HCT116 (cell line): ENCODE data around the gene GPNMB. TPM values are rescaled to one million over a fixed set of nuclear protein-coding genes. Genes with fewer than 3 reads are reported as not detected.

Source experiments
- ATAC-seq: fragments of 200-7000 bp; cut with Tn5 transposase; 2 replicates; pipeline ENCODE4 v1.9.1; 2020; ENCODE audit warnings: mild to moderate bottlenecking, moderate library complexity
- BruUV-seq: library from RNA; stranded (reverse); fragments of 400-500 nt; replicated peaks from 2 replicates; lab custom pipeline; 2021; lab: Mats Ljungman, UMichigan
- CTCF ChIA-PET: fragments of 300-600 bp; sonication (Branson Sonifier 250); formaldehyde crosslinking; loops from one replicate; lab custom pipeline; 2021; ENCODE audit warnings: antibody characterized with exemption; lab: Charles Lee
- POLR2A ChIA-PET: fragments of 300-600, 350-600 bp; sonication (Branson Sonifier 250); formaldehyde crosslinking; loops from one replicate; lab custom pipeline; 2021; ENCODE audit warnings: antibody characterized with exemption; lab: Charles Lee
- RAD21 ChIA-PET, 2 experiments: fragments of 300-600 bp; sonication (Branson Sonifier 250); formaldehyde crosslinking; loops; one replicate each; lab custom pipeline; 2023; ENCODE audit warnings: low total read pairs in 2 of 2; ENCODE audit not compliant: uncharacterized antibody in 2 of 2, unreplicated experiment in 2 of 2, low non-redundant PET in 1 of 2; lab: Charles Lee
- DNase-seq: peaks from one replicate; pipeline ENCODE4 v3.0.0-alpha.2; 2010; ENCODE audit warnings: low read depth, low spot score
- H2AFZ ChIP-seq: fragments of 200-600 bp; shearing (Covaris generic), sonication (generic); 2 replicates; pipeline ENCODE4 v1.6.1; 2017; ENCODE audit warnings: low read depth, mixed run types, mixed read lengths, antibody characterized with exemption, low read length; ENCODE audit not compliant: poor library complexity, severe bottlenecking
- H3K27ac ChIP-seq: 2 replicates; pipeline ENCODE4 v1.5.1; 2012; ENCODE audit warnings: low read depth, low read length
- H3K27me3 ChIP-seq: fragments of 200-600 bp; sonication (generic); 2 replicates; pipeline ENCODE4 v1.6.1; 2016; ENCODE audit warnings: mixed run types, low read length, mixed read lengths; ENCODE audit not compliant: insufficient read depth
- H3K36me3 ChIP-seq, 2 experiments: fragments of 200-500 bp in 1 of 2; fragments of 200-600 bp in 1 of 2; sonication (Bioruptor generic) in 1 of 2; sonication (generic) in 1 of 2; 2 replicates each; pipeline versions ENCODE4 v1.5.1 to v1.6.1; 2014 to 2016; ENCODE audit warnings: low read length in 2 of 2, inconsistent platforms in 1 of 2, mixed read lengths in 1 of 2, mixed run types in 1 of 2; ENCODE audit not compliant: insufficient read depth in 2 of 2, control insufficient read depth in 1 of 2
- H3K4me1 ChIP-seq, 2 experiments: fragments of 200-600 bp in 1 of 2; sonication (generic) in 1 of 2; 2 replicates each; pipeline versions ENCODE4 v1.5.1 to v1.6.1; 2012 to 2017; ENCODE audit warnings: low read length in 2 of 2, inconsistent platforms in 1 of 2, mild to moderate bottlenecking in 1 of 2, mixed read lengths in 1 of 2, mixed run types in 1 of 2, moderate library complexity in 1 of 2; ENCODE audit not compliant: insufficient read depth in 2 of 2, control insufficient read depth in 1 of 2
- H3K4me2 ChIP-seq: fragments of 200-600 bp; sonication (generic); 2 replicates; pipeline ENCODE4 v1.6.1; 2017; ENCODE audit warnings: mixed run types, low read length, mixed read lengths
- H3K4me3 ChIP-seq, 2 experiments: fragments of 200-600 bp in 1 of 2; sonication (generic) in 1 of 2; replicated peaks in 1 of 2; 2 replicates each; pipeline ENCODE4 v1.5.1; 2011 to 2016; ENCODE audit warnings: low read length in 2 of 2, control low read depth in 1 of 2, low read depth in 1 of 2, mild to moderate bottlenecking in 1 of 2, mixed read lengths in 1 of 2, mixed run types in 1 of 2
- H3K79me2 ChIP-seq: fragments of 200-600 bp; sonication (generic); 2 replicates; pipeline ENCODE4 v1.6.1; 2017; ENCODE audit warnings: mild to moderate bottlenecking, mixed run types, low read length, moderate library complexity, mixed read lengths; ENCODE audit not compliant: insufficient read depth
- H3K9ac ChIP-seq: fragments of 200-600 bp; sonication (generic); 2 replicates; pipeline ENCODE4 v1.6.1; 2016; ENCODE audit warnings: low read length, mixed read lengths
- H3K9me2 ChIP-seq: fragments of 200-600 bp; sonication (generic), shearing (Covaris generic); 2 replicates; pipeline ENCODE4 v1.6.1; 2017; ENCODE audit warnings: mixed run types, mild to moderate bottlenecking, moderate library complexity; ENCODE audit not compliant: insufficient read depth
- H3K9me3 ChIP-seq, 2 experiments: fragments of 200-500 bp in 1 of 2; fragments of 200-600 bp in 1 of 2; sonication (Bioruptor generic) in 1 of 2; sonication (generic) in 1 of 2; 2 replicates each; pipeline ENCODE4 v1.6.1; 2014 to 2017; ENCODE audit warnings: low read length in 2 of 2, mixed read lengths in 2 of 2, inconsistent platforms in 1 of 2, low read depth in 1 of 2, mild to moderate bottlenecking in 1 of 2, mixed run types in 1 of 2, moderate library complexity in 1 of 2; ENCODE audit not compliant: control insufficient read depth in 1 of 2, insufficient read depth in 1 of 2
- H4K20me1 ChIP-seq: fragments of 200-600 bp; sonication (generic), shearing (Covaris generic); 2 replicates; pipeline ENCODE4 v1.6.1; 2017; ENCODE audit warnings: mixed run types, mild to moderate bottlenecking, moderate library complexity; ENCODE audit not compliant: insufficient read depth
- CBX3 ChIP-seq: IDR thresholded peaks from 2 replicates; pipeline ENCODE4 v1.6.1; 2012; ENCODE audit warnings: low read depth
- CTCF ChIP-seq, 3 experiments: fragments of 200-600 bp in 1 of 3; sonication (generic) in 1 of 3; IDR thresholded peaks in 2 of 3; conservative IDR thresholded peaks in 1 of 3; 2 replicates each; pipeline ENCODE4 v1.5.1; 2012 to 2017; ENCODE audit warnings: low read depth in 2 of 3, low read length in 2 of 3, antibody characterized with exemption in 1 of 3, borderline replicate concordance in 1 of 3, control low read depth in 1 of 3, mild to moderate bottlenecking in 1 of 3, mixed read lengths in 1 of 3, mixed run types in 1 of 3, moderate library complexity in 1 of 3; ENCODE audit not compliant: insufficient read depth in 1 of 3
- EGR1 ChIP-seq: IDR thresholded peaks from 2 replicates; pipeline ENCODE4 v1.6.1; 2012; ENCODE audit warnings: low read depth
- EZH2phosphoT487 ChIP-seq: fragments of 200-600 bp; IDR thresholded peaks from 2 replicates; pipeline ENCODE4 v1.6.1; 2018; ENCODE audit warnings: antibody characterized with exemption, borderline replicate concordance
- FOSL1 ChIP-seq: IDR thresholded peaks from 2 replicates; pipeline ENCODE4 v1.6.1; 2012; ENCODE audit warnings: low read depth
- JUND ChIP-seq: IDR thresholded peaks from 2 replicates; pipeline ENCODE4 v1.6.1; 2012
- POLR2A ChIP-seq: IDR thresholded peaks from 2 replicates; pipeline ENCODE4 v1.7.0; 2011; ENCODE audit warnings: borderline replicate concordance; ENCODE audit not compliant: insufficient read depth, insufficient read length; ENCODE audit errors: extremely low read depth
- RAD21 ChIP-seq: IDR thresholded peaks from 2 replicates; pipeline ENCODE4 v1.6.1; 2012; ENCODE audit warnings: low read depth, mild to moderate bottlenecking
- REST ChIP-seq: IDR thresholded peaks from 2 replicates; pipeline ENCODE4 v1.6.1; 2012; ENCODE audit warnings: low read depth
- SIN3A ChIP-seq: IDR thresholded peaks from 2 replicates; pipeline ENCODE4 v1.6.1; 2012; ENCODE audit warnings: low read depth
- SRF ChIP-seq: IDR thresholded peaks from 2 replicates; pipeline ENCODE4 v1.6.1; 2012; ENCODE audit warnings: low read depth
- TCF7L2 ChIP-seq: IDR thresholded peaks from 2 replicates; pipeline ENCODE4 v1.7.0; 2011; ENCODE audit warnings: borderline replicate concordance, inconsistent platforms; ENCODE audit not compliant: insufficient read depth, insufficient read length; ENCODE audit errors: extremely low read depth
- ZBTB33 ChIP-seq: IDR thresholded peaks from 2 replicates; pipeline ENCODE4 v1.6.1; 2011; ENCODE audit warnings: mild to moderate bottlenecking, low read length, moderate library complexity; ENCODE audit not compliant: insufficient replicate concordance; ENCODE audit errors: extremely low read depth
- ZFX ChIP-seq: fragments of 450-650 bp; IDR thresholded peaks from 2 replicates; pipeline ENCODE4 v1.6.1; 2017
- intact Hi-C: fragments of 100-400 bp; cut with micrococcal nuclease; formaldehyde crosslinking; loops from 2 replicates; pipeline ENCODE4 v1.10.0; 2022
- total RNA-seq: library from RNA; stranded (reverse); gene quantifications from one replicate; pipeline ENCODE4 v1.2.1, GENCODE V29; 2021; ENCODE audit not compliant: unreplicated experiment

GPNMB gene
- total RNA-seq, 1 experiment from 2014 or later, result 2.8 TPM

GRCh38 chr7:23200331-23200730 is 46.2 kb upstream of the GPNMB start:
- Histone ChIP-seq H3K4me3 (no peak overlapping the region), H3K9ac (no peak overlapping the region), H4K20me1 (no peaks in the 10 kb centered on the region), H3K27ac (no peak overlapping the region), H3K79me2 (no peaks in the 10 kb centered on the region), H3K9me2 (no peaks in the 10 kb centered on the region), H3K9me3 (no peaks in the 10 kb centered on the region), H3K4me2 (no peak overlapping the region), H3K4me1 (no peaks in the 10 kb centered on the region), H3K36me3 (peaks cover 22 to 25% of the 10 kb centered on the region in 2 experiments; a peak in 3 of 4 replicates), H2AFZ (no peak overlapping the region), H3K27me3 (no peaks in the 10 kb centered on the region)
- CTCF ChIA-PET, result no interaction called here
- ATAC-seq, result no peak
- no peak for DNase-seq
- POLR2A ChIA-PET, result no interaction called here
- RAD21 ChIA-PET, result no interaction called here
- intact Hi-C loops, result no loop called here
- no TSS peak for BruUV-seq
- TF ChIP-seq TCF7L2 (no peak), REST (no peak), JUND (no peak)

GRCh38 chr7:23204241-23204640 is 42.3 kb upstream of the GPNMB start:
- POLR2A ChIA-PET, result no interaction called here
- RAD21 ChIA-PET, result no interaction called here
- H3K9me2 ChIP-seq, result no peaks in the 10 kb centered on the region
- no peak overlapping the region for H3K27ac ChIP-seq
- no peak overlapping the region for H3K4me2 ChIP-seq
- no peaks in the 10 kb centered on the region for H3K9me3 ChIP-seq
- BruUV-seq, result no TSS peak
- DNase-seq, result no peak
- H3K9ac ChIP-seq, result no peak overlapping the region
- no peaks in the 10 kb centered on the region for H3K79me2 ChIP-seq
- no peak overlapping the region for H3K4me3 ChIP-seq
- intact Hi-C loops, result no loop called here
- CTCF ChIA-PET, result no interaction called here
- H4K20me1 ChIP-seq, result no peaks in the 10 kb centered on the region
- H2AFZ ChIP-seq, result no peak overlapping the region
- H3K4me1 ChIP-seq, result no peaks in the 10 kb centered on the region
- H3K27me3 ChIP-seq, result no peaks in the 10 kb centered on the region
- ATAC-seq, result no peak
- H3K36me3 ChIP-seq, result peaks cover 11 to 17% of the 10 kb centered on the region in 2 experiments; a peak in 3 of 4 replicates
- TF ChIP-seq CTCF (IDR thresholded peaks at IDR 0.05 in 2 of 3, conservative IDR thresholded peaks at IDR 0.05 in 1 of 3; ENCODE audit: borderline replicate concordance in 1 of 3, insufficient read depth in 1 of 3, low read depth in 2 of 3, low read length in 2 of 3) (no peak), EGR1 (no peak), SIN3A (no peak), RAD21 (no peak), ZFX (no peak), ZBTB33 (no peak), EZH2phosphoT487 (no peak), POLR2A (no peak), FOSL1 (no peak), CBX3 (no peak), TCF7L2 (no peak), SRF (no peak)
